H9 (cell line): ENCODE measurements around the gene CRISPLD2. TPM values are rescaled to one million over a fixed set of nuclear protein-coding genes. Genes with fewer than 3 reads are reported as not detected.

Experiments
- DNase-seq: peaks from one replicate; pipeline ENCODE4 v3.0.0-alpha.2; 2017
- H2AFZ ChIP-seq: one replicate; pipeline ENCODE4 v1.6.1; 2013; ENCODE audit warnings: mild to moderate bottlenecking, low read length, control low read depth, moderate library complexity
- H2AK5ac ChIP-seq: 2 replicates; pipeline ENCODE4 v1.6.1; 2013; ENCODE audit warnings: low read length, control low read depth, mixed read lengths; ENCODE audit not compliant: insufficient read length
- H2BK120ac ChIP-seq: one replicate; pipeline ENCODE4 v1.6.1; 2013; ENCODE audit warnings: low read depth, mild to moderate bottlenecking, low read length, control low read depth, inconsistent platforms; ENCODE audit not compliant: poor library complexity, severe bottlenecking
- H2BK12ac ChIP-seq: 2 replicates; pipeline ENCODE4 v1.6.1; 2013; ENCODE audit warnings: low read length, control low read depth, mixed read lengths, low read depth; ENCODE audit not compliant: insufficient read length
- H2BK15ac ChIP-seq: 2 replicates; pipeline ENCODE4 v1.6.1; 2013; ENCODE audit warnings: low read depth, low read length, control low read depth
- H2BK20ac ChIP-seq: one replicate; pipeline ENCODE4 v1.6.1; 2013; ENCODE audit warnings: low read depth, mild to moderate bottlenecking, low read length, control low read depth, inconsistent platforms; ENCODE audit not compliant: poor library complexity, severe bottlenecking
- H2BK5ac ChIP-seq: 2 replicates; pipeline ENCODE4 v1.6.1; 2013; ENCODE audit warnings: low read length, control low read depth, mixed read lengths; ENCODE audit not compliant: insufficient read length
- H3K14ac ChIP-seq: 2 replicates; pipeline ENCODE4 v1.6.1; 2013; ENCODE audit warnings: low read length, control low read depth; ENCODE audit not compliant: insufficient read depth
- H3K18ac ChIP-seq: 2 replicates; pipeline ENCODE4 v1.6.1; 2013; ENCODE audit warnings: low read depth, mild to moderate bottlenecking, mixed read lengths, low read length, control low read depth; ENCODE audit not compliant: insufficient read length
- H3K23ac ChIP-seq: 2 replicates; pipeline ENCODE4 v1.6.1; 2013; ENCODE audit warnings: low read length, control low read depth, mixed read lengths, low read depth; ENCODE audit not compliant: insufficient read length
- H3K23me2 ChIP-seq: 2 replicates; pipeline ENCODE4 v1.6.1; 2013; ENCODE audit warnings: low read depth, mild to moderate bottlenecking, mixed read lengths, low read length, control low read depth; ENCODE audit not compliant: insufficient read length, poor library complexity, severe bottlenecking
- H3K27ac ChIP-seq: 2 replicates; pipeline ENCODE4 v1.5.1; 2013; ENCODE audit warnings: low read length, control low read depth, mixed read lengths, low read depth; ENCODE audit not compliant: insufficient read length
- H3K27me3 ChIP-seq: 2 replicates; pipeline ENCODE4 v1.6.1; 2013; ENCODE audit warnings: low read length, control low read depth, inconsistent platforms; ENCODE audit not compliant: insufficient read depth
- H3K4ac ChIP-seq: 2 replicates; pipeline ENCODE4 v1.6.1; 2013; ENCODE audit warnings: low read depth, mild to moderate bottlenecking, control low read depth, inconsistent platforms, low read length, moderate library complexity
- H3K4me1 ChIP-seq: 2 replicates; pipeline ENCODE4 v1.6.1; 2013; ENCODE audit warnings: low read length, control low read depth, inconsistent platforms; ENCODE audit not compliant: insufficient read depth
- H3K4me2 ChIP-seq: 2 replicates; pipeline ENCODE4 v1.6.1; 2013; ENCODE audit warnings: low read length, control low read depth, mixed read lengths; ENCODE audit not compliant: insufficient read length, insufficient read depth
- H3K56ac ChIP-seq: 2 replicates; pipeline ENCODE4 v1.6.1; 2013; ENCODE audit warnings: low read depth, mild to moderate bottlenecking, mixed read lengths, low read length, control low read depth; ENCODE audit not compliant: insufficient read length
- H3K79me1 ChIP-seq: 2 replicates; pipeline ENCODE4 v1.6.1; 2013; ENCODE audit warnings: low read depth, mild to moderate bottlenecking, moderate library complexity, low read length, control low read depth, inconsistent platforms; ENCODE audit not compliant: insufficient read depth, poor library complexity, severe bottlenecking
- H3K79me2 ChIP-seq: 2 replicates; pipeline ENCODE4 v1.6.1; 2013; ENCODE audit warnings: low read length, control low read depth, inconsistent platforms; ENCODE audit not compliant: insufficient read depth
- H3K9ac ChIP-seq: 2 replicates; pipeline ENCODE4 v1.6.1; 2013; ENCODE audit warnings: low read length, control low read depth, mixed read lengths; ENCODE audit not compliant: insufficient read length; ENCODE audit errors: extremely low read depth
- H3K9me3 ChIP-seq: one replicate; pipeline ENCODE4 v1.6.1; 2013; ENCODE audit warnings: low read depth, low read length, inconsistent platforms; ENCODE audit not compliant: control insufficient read depth
- H3T11ph ChIP-seq: one replicate; pipeline ENCODE4 v1.6.1; 2013; ENCODE audit warnings: mild to moderate bottlenecking, low read length, control low read depth, inconsistent platforms
- H4K20me1 ChIP-seq: one replicate; pipeline ENCODE4 v1.6.1; 2013; ENCODE audit not compliant: control insufficient read depth, insufficient read length, insufficient read depth
- H4K5ac ChIP-seq: 2 replicates; pipeline ENCODE4 v1.6.1; 2013; ENCODE audit warnings: low read depth, mild to moderate bottlenecking, mixed read lengths, low read length, control low read depth; ENCODE audit not compliant: insufficient read length
- H4K8ac ChIP-seq: replicated peaks from 2 replicates; pipeline ENCODE4 v1.6.1; 2013; ENCODE audit warnings: low read length, control low read depth, mixed read lengths, low read depth; ENCODE audit not compliant: insufficient read length
- H4K91ac ChIP-seq: 2 replicates; pipeline ENCODE4 v1.6.1; 2013; ENCODE audit warnings: low read depth, mild to moderate bottlenecking, moderate library complexity, mixed read lengths, low read length, control low read depth; ENCODE audit not compliant: insufficient read length
- H3K27ac Mint-ChIP-seq, 3 experiments: 2 replicates in 2 of 3; 3 replicates in 1 of 3; pipeline ENCODE4 v1.8.0; 2020 to 2021; ENCODE audit warnings: mixed read lengths in 3 of 3, mild to moderate bottlenecking in 1 of 3, moderate library complexity in 1 of 3
- H3K27me3 Mint-ChIP-seq: 2 replicates; pipeline ENCODE4 v1.8.0; 2021; ENCODE audit warnings: low read depth, mild to moderate bottlenecking, moderate library complexity, mixed read lengths
- H3K36me3 Mint-ChIP-seq, 3 experiments: 2 replicates in 2 of 3; 3 replicates in 1 of 3; pipeline ENCODE4 v1.8.0; 2020 to 2021; ENCODE audit warnings: low read depth in 3 of 3, mixed read lengths in 3 of 3; ENCODE audit not compliant: insufficient read depth in 1 of 3
- H3K4me1 Mint-ChIP-seq, 2 experiments: 2 replicates each; pipeline ENCODE4 v1.8.0; 2020; ENCODE audit warnings: mixed read lengths in 2 of 2
- H3K4me3 Mint-ChIP-seq, 2 experiments: 2 replicates in 1 of 2; 3 replicates in 1 of 2; pipeline ENCODE4 v1.8.0; 2020 to 2021; ENCODE audit warnings: mild to moderate bottlenecking in 2 of 2, mixed read lengths in 2 of 2, moderate library complexity in 1 of 2
- H3K9me3 Mint-ChIP-seq, 2 experiments: 2 replicates in 1 of 2; 3 replicates in 1 of 2; pipeline ENCODE4 v1.8.0; 2020; ENCODE audit warnings: mild to moderate bottlenecking in 2 of 2, mixed read lengths in 2 of 2, moderate library complexity in 1 of 2
- WGBS: extraction: QIAGEN DNeasy Blood & Tissue Kit; methylation state at CpG from one replicate; pipeline ENCODE4 v1.1.7; 2013; ENCODE audit warnings: missing lambda C conversion rate, low lambda C conversion rate, mixed read lengths; ENCODE audit not compliant: insufficient read length; ENCODE audit errors: extremely low coverage; 5-methylcytosine and 5-hydroxymethylcytosine counted together
- total RNA-seq: library from RNA; stranded (reverse); gene quantifications from 2 replicates; pipeline ENCODE4 v1.2.1, GENCODE V29; 2021
- TF ChIP-seq, protein P1 (sequence below): fragments of 200-600 bp; sonication (generic); conservative IDR thresholded peaks from 3 replicates; pipeline ENCODE4 v1.8.0; 2021; ENCODE audit warnings: antibody characterized with exemption, mild to moderate bottlenecking

The CRISPLD2 gene
- total RNA-seq, 1 experiment from 2014 or later = 2.3 TPM

DNA sequence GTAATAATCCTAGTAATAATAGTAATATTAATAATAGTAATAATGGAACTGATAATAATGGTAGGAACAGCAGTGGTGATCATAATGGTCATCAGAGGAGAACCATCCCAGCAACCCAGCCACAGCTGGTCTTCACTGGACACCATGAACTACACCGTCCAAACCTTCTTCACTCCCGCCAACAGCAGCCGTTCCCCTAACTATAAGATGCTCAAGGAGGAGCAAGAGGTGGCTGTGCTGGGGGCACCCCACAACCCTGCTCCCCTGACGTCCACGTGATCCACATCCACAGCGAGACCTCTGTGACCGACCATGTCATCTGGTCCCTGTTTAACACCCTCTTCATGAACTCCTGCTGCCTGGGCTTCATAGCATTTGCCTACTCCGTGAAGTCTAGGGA, 100.5 kb downstream of the CRISPLD2 start:
- Histone ChIP-seq H4K20me1 (no peaks in the 10 kb centered on the region), H3K9me3 (no peaks in the 10 kb centered on the region), H3K4ac (no peak overlapping the region), H2BK5ac (no peak overlapping the region), H3K23ac (no peak overlapping the region), H3K27me3 (no peaks in the 10 kb centered on the region), H3K14ac (no peak overlapping the region), H4K91ac (no peak overlapping the region), H2BK12ac (no peak overlapping the region), H3T11ph (no peak overlapping the region), H4K5ac (no peak overlapping the region), H4K8ac (no peak overlapping the region), H3K79me1 (no peaks in the 10 kb centered on the region), H2AFZ (no peak overlapping the region), H3K56ac (no peak overlapping the region), H3K27ac (no peak overlapping the region), H2AK5ac (no peak overlapping the region), H2BK15ac (no peak overlapping the region), H2BK120ac (no peak overlapping the region), H3K4me2 (no peak overlapping the region), H3K18ac (no peak overlapping the region), H3K4me1 (no peaks in the 10 kb centered on the region), H3K79me2 (no peaks in the 10 kb centered on the region), H3K23me2 (no peaks in the 10 kb centered on the region), H3K9ac (no peak overlapping the region), H2BK20ac (no peak overlapping the region)
- Mint-ChIP-seq H3K4me1 (peaks cover 2 to 18% of the 10 kb centered on the region in 2 experiments; a peak in 2 of 4 replicates), H3K4me3 (no peak overlapping the region), H3K27ac (no peak overlapping the region), H3K27me3 (peaks cover 5% of the 10 kb centered on the region), H3K9me3 (no peaks in the 10 kb centered on the region; a peak in 1 of 5 replicates), H3K36me3 (no peaks in the 10 kb centered on the region)
- DNase-seq = no peak
- WGBS = no CpG with 5 or more reads among the region's 8 CpGs
- TF ChIP-seq, protein P1, sequence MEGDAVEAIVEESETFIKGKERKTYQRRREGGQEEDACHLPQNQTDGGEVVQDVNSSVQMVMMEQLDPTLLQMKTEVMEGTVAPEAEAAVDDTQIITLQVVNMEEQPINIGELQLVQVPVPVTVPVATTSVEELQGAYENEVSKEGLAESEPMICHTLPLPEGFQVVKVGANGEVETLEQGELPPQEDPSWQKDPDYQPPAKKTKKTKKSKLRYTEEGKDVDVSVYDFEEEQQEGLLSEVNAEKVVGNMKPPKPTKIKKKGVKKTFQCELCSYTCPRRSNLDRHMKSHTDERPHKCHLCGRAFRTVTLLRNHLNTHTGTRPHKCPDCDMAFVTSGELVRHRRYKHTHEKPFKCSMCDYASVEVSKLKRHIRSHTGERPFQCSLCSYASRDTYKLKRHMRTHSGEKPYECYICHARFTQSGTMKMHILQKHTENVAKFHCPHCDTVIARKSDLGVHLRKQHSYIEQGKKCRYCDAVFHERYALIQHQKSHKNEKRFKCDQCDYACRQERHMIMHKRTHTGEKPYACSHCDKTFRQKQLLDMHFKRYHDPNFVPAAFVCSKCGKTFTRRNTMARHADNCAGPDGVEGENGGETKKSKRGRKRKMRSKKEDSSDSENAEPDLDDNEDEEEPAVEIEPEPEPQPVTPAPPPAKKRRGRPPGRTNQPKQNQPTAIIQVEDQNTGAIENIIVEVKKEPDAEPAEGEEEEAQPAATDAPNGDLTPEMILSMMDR = no peak
